Measurements from ENCODE around the gene CYB5B.
"Not testable (repeated sequence)": the region's sequence is repeated elsewhere in the genome, so short reads cannot be mapped to it uniquely, and the experiment has no call there.

The CYB5B gene

DNA sequence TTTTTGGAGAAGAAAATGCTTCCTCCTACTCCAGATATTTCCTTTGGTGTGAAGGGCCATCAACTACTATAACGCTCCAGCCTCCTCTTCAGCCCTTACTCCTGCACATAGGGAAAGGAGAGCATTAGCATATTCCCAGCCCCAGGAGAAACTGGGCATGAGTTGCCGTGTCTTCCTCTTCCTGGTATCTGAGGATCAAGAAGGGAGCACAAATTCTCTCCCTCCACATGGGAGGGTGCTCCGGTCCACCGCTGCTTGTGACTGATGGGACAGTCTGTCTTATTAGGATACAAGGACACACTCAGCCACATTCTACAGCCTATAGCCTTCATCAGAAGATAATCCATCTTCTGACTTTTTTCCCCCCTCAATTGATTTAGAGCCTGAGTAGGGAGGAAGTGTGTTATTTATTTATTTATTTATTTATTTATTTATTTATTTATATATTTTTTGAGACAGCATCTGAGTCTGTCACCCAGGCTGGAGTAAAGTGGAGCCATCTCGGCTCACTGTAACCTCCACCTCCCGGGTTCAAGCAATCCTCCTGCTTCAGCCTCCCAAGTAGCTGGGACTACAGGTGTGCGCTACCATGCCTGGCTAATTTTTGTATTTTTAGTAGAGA lies 16.6 kb upstream of the CYB5B start:
- intact Hi-C loops (cut with DNase I) = no loop called here
- DNase-seq = no peak

DNA sequence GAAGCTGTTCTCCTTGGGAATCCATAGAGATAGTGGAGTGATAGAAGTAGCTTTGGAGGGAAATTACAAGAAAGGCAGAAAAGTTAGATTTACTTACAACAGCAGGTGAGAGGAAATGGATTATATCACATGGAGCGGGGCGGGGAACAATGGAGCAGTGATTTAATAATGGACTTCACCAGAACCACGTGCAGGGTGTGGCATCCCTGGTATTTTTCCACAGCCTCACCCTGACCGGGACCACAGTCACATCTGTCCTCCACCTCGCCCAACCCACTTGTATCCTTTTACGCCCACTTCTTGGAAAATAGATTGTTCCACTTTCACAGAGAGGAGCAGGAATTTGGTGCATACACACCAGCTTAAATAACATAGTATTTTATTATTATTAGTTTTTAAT lies 15.9 kb upstream of the CYB5B start:
- DNase-seq = no peak

DNA sequence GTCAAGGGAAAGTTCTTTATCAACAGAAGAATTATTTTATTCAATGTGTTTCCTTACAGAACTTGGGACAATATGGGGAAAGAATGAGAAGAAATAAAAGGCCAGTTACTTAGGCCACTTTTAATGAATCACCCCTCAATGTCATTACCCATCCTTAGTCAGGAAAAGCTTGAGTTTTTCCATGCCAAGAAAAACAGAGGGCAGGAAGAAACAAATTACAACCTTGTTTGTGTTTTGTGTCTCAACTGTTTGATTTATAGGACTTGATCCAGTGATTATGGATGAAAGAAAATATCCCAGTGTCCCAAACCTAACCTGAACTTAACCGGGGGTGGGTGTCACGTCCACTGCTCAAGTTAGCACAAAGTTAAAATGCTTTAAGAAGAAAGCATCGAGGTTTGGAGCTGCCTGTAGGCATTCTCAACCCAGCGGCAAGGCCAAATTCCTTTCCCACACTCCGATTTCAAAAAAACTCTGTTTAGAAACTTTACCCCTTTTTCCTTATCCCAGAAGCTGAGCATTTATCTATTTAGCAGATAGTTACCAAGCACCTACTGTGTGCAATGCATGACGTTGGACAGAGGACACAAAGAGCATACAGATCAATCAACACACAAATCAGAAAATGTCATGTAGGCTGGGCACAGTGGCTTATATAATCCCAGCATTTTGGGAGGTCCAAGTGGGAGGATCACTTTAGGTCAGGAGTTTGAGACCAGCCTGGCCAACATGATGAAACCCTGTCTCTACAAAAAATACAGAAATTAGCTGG lies 14.0 kb upstream of the CYB5B start:
- peak in 1 of 10 donors; percentile 2 for DNase-seq

More for the DNA sequence above, 15.9 kb upstream of the CYB5B start:
- intact Hi-C loops (cut with DNase I) = no loop called here

DNA sequence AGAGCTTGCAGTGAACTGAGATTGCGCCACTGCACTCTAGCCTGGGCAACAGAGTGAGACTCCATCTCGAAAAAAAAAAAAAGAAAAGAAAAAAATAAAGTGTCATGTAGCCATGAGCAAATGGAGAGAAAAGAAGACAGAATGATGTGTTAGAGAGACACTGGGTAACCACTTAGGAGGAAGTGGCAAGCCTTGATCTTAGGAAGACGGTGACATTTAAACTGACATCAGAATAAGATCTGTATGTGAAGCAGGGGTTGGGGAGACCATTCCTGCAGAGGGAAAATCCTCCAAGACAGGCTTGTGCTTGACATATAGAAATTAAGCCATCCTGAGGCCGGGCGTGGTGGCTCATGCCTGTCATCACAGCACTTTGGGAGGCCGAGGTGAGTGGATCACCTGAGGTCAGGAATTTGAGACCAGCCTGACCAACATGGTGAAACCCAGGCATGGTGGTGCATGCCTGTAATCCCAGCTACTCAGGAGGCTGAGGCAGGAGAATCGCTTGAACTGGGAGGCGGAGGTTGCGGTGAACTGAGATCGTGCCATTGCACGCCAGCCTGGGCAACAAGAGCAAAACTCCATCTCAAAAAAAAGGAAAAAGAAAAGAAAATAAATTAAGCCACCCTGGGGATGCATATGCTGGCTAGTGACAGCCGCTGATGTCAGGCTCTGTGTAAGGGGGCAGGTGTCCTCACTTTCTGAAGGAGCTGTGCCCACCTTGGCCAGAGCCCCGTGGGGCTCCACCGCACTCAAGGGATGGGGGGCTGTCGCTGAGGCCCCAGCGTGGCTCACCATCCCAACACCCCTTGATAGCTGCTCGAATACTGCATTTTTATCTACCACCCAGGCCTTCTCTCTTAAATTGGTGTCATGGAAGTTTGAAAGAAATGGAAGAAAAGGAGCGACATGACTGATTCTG lies 13.1 kb upstream of the CYB5B start:
- DNase-seq = peak in 1 of 10 donors; percentile 30
- intact Hi-C loops (cut with DNase I) = no loop called here

More for the DNA sequence above, 14.0 kb upstream of the CYB5B start:
- intact Hi-C loops (cut with DNase I) = no loop called here

DNA sequence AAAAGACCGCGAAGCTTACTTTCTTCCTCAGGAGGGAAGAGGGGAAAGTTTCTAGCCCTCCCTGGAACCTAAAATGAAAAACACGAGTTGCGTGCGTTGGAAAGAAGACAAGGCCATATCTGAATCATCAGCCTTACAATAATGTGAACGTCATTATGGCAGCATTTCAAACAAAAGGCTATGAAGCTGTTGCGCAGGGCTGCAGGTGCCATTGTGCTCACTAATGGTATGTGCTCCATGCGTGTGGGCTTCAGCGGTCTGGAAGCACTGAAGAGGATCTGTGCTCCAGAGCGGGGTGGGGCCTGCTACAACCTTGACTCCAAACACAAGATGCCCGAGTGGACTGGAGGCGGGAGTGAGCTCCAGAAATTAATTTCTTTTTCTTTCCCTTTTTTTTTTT lies 12.1 kb upstream of the CYB5B start:
- peak in 1 of 10 donors; percentile 26 for DNase-seq
- intact Hi-C loops (cut with DNase I) = no loop called here

DNA sequence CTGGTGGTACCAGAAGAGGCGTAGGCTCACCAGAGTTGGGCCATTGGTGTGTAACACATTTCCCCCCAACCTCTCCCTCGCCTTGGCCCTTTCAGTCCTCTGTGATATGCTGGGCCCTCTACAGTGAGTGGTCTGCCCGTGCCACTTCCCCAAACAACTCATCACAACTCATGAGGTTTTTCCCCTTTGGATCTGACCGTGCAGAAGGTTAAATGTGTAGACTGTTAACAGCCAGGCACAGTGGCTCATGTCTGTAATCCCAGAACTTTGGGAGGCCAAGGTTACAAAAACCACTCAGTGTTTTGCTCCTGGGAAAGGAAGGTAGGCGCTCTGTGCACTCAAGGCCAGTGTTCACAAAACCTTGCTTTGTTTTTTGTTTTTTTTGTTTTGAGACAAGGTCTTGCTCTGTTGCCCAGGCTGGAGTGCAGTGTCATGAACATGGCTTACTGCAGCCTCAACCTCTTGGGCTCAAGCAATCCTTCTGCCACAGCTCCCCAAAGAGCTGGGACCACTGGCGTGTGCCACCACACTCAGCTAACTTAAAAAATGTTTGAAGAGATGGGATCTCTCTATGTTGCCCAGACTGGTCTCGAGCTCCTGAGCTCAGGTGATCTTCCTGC lies 11.3 kb upstream of the CYB5B start:
- peak in 1 of 10 donors; percentile 14 for DNase-seq
- intact Hi-C loops (cut with DNase I) = no loop called here

DNA sequence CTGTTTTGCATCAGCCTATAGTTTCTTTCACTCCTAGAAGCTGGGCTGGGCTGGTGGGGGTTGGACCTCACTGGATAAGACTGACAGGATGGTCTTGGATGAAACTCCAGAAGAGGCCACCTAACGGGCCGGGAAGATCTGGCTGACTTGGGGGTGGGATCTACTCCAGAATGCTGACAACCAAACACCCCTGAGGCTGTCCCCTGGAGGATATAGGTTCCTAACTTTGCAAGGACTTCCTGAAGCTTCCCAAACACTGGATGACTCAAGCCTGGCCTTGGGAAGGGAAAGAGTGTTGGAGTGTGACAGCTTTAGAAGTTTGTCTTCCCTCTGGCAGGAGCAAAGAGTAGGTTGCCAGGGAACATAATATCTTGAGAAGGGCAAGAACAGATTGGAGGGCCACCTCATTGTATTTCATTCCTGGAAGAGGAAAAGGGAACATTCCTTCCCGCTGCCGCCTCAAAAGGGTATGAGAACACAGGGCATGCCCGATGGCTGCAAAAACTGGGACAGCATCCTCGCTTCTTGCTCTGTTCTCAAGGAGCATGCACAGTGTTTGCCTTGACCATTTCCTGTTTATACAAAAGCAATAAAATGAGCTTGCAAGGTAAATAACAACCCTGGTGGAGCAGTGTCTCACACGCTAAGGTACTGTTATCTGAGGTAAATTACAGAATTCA lies 6.8 kb upstream of the CYB5B start:
- DNase-seq = peak in 4 of 10 donors; percentile 27 to 66 (median 42)
- intact Hi-C loops (cut with DNase I) = no loop called here

DNA sequence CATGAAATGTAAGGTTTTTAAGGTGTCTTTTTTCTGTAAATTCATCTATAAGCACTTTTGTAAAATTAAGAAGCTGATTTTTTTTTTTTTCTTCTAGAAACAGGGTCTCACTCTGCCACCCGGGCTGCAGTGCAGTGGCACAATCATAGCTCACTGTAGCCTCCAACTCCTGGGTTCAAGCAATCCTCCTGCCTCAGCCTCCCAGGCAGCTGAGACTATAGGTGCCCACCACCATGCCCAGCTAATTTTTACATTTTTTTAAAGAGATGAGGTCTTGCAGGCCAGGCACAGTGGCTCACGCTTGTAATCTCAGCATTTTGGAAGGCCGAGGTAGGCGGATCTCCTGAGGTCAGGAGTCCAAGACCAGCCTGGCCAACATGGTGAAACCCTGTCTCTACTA lies 4.5 kb upstream of the CYB5B start:
- no peak for DNase-seq
- intact Hi-C loops (cut with DNase I) = loop anchor here (10.0 kb wide), 1 partner anchor 145 kb away; the partner anchor contains the start of gene NFAT5

DNA sequence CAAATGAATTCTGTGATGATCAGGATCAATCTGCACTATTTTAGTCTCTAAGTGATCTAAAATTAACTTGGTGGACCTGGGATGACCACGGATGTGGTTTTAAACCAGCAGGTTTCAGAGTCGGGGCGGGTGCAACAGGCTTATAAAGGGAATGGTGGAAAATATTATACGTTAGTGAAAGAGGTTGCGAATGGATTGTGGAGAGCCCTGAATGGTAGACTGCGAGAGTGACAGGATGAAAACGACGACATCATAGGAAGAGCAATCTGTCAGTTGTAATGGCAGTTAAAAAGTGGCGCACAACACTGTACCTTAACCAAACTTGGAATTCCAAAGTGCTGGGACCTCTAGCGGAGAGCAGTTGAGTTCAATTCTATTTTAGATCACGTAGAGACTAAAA lies 1.2 kb upstream of the CYB5B start:
- no peak for DNase-seq
- intact Hi-C loops (cut with DNase I) = loop anchor here (10.0 kb wide), 1 partner anchor 142 kb away; the partner anchor contains the start of gene NFAT5

DNA sequence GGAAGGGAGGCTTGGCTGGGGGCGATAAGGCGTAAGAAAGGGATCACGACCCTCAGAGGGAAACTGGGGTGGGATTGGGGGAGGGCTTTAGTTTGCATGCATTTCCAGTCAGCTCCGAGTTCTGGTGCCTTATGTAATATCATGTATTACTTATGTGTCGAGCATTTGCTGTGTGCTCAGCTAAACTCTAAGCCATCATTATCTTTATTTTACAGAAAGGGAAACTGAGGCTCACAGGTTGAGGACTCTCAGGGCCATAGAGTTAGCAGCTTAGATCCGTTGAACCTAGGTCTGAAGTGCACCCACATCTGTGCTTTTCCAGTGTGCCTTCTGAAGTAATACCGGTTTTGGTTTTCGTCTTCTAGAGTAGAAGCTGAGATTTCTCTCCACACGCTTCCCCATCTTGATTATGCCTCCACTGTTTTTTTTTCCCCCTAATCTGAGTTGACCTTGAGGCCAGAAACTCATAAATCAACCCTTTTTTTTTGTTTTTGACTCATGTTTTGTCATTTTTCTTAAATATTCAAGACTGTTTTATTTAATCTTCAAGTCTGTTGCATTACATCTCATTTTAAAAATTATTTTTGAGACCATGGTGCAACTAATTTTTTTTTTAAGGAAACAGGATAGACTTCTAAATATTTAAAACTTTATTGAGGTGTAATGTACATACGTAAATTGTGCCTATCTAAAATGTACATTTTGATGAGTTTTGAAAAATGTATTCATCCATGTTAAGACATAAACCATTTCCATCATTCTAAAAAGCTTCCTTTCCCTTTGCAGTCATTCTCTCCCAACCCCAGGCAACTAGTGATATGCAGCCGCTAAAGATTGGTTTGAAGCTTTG lies 741 bp downstream of the CYB5B start:
- intact Hi-C loops (cut with DNase I) = loop anchor here (10.0 kb wide), 1 partner anchor 140 kb away; the partner anchor contains the start of gene NFAT5
- no peak for DNase-seq

DNA sequence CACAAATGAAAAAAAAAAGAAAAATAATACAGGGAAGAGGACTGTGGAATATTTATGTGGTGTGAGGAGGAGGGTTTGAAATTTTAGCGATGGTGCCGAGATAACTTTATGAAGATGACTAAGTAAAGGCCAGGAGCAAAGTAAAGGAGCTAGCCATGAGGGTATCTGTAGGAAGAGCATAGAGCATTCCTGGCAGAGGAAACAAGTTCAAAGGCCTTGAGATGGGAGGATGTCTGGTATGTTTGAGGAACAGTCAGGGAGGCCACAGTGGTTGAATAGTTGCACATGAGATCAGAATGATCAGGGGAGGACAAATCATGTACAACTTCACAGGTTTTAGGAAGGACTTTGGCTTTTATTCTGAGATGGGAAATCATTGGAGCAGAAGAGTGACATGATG lies 4.2 kb downstream of the CYB5B start:
- no peak for DNase-seq
- intact Hi-C loops (cut with DNase I) = loop anchor here (10.0 kb wide), 1 partner anchor 136 kb away; the partner anchor contains the start of gene NFAT5

DNA sequence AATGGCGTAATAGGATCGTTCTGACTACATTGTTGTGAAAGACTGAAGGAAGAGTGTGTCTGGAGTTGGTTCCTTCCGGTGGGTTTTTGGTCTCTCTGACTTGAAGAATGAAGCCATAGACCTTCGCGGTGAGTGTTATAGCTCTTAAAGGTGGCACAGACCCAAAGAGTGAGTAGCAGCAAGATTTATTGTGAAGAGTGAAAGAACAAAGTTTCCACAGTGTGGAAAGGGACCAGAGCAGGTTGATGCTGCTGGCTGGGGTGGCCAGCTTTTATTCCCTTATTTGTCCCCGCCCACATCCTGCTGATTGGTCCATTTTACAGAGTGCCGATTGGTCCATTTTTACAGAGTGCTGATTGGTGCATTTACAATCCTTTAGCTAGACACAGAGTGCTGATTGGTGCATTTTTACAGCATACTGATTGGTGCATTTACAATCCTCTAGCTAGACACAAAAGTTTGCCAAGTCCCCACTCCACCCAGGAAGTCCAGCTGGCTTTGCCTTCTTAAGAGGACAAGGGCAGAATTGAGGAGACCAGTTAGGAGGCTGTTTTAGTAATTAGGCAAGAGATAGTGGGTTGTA lies 4.7 kb downstream of the CYB5B start:
- DNase-seq = not testable (repeated sequence)
- intact Hi-C loops (cut with DNase I) = loop anchor here (10.0 kb wide), 1 partner anchor 136 kb away; the partner anchor contains the start of gene NFAT5

DNA sequence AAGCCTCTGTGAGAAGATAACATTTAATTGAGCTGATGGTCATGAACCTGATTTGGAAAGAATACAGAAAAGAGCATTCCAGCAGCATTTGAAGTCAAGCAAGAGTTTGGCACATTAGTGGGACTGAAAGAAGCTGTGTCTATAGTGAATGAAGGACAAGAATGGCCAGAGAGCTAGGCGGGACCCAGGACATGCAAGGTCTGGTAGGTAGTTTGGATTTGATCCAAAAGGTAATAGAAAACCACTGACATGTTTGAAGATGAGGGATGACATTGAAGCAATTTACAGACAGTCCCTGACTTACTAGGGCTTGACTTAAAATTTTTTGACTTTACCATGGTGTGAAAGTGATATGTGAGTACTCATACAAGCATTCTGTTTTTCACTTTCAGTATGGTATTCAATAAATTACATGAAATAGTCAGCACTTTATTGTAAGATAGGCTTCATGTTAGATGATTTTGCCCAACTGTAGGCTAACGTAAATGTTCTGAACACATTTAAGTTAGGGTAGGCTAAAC lies 7.6 kb downstream of the CYB5B start:
- DNase-seq = no peak
- intact Hi-C loops (cut with DNase I) = no loop called here

DNA sequence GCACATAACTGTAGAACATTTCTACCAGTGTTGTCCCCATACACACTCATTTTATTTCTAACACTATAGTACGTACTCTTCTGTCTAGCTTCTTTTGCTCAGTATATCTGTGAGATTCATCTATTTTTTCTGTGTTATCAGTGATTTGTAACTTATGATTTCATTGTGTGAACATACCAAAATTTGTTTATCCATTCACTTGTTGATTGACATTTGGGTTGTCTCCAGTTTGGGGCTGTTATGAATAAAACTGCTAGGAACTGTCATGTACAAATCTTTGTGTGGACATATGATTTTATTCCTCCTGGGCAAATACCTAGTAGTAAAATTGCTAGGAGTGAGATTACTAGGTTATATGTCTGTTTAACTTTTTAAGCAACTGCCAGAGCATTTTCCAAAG lies 9.6 kb downstream of the CYB5B start:
- no peak for DNase-seq
- intact Hi-C loops (cut with DNase I) = no loop called here

DNA sequence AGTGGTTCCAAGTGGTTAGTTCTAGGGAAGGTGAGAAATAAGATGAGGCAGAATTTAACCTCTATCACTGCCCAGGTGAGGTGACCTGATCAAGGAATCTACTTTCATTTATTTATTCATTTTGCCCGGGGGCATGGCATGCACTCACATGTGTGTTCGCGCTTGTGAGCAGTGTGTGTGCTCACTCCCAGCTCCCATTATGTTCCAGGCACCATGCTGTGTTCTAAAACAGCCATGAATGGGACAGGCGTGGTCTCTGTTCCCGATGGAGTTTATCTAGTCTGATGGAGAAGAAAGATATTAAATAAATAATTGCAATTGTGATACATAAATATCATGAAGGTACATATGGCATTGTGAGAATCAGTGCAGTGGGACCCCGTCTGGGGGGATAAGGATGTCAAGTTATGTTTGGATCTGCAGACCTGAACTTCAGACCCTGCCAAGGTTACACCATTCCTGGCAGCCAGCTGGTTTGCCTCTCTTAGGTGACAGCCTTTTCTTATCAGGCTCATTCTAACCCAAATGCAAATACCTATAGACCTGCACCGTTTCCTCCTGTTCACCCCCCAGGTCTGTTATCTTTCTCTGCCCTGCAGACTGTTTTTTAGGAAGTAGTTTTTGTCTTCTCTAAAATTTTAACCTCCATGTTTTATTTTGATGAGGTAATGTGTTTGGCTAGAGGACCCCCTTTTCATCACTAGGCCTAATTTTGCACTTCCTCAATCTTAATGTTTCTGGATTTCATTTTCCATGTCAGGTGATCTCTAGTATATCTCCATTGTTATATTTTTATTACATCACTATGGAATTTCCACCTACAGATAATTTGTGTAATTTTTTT lies 11.8 kb downstream of the CYB5B start:
- no peak for DNase-seq
- intact Hi-C loops (cut with DNase I) = no loop called here

DNA sequence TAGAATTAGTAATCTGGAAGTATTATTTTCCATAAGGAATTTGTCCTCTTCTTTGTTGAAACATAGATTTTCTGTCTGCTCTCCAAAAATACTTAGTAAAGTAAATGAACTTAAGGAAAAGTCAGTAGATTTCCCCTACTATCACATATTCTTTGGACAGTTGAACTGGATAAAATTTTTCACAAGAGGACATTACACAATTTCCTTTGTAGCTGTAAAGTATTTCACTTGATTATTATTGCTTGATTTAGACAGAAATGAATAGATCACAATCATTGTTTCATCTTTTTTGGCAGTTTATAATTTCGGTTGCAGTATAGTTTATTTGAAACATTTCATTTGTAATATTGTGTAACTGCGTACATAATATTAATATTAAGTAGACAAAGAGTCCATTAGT lies 12.5 kb downstream of the CYB5B start:
- intact Hi-C loops (cut with DNase I) = no loop called here
- DNase-seq = no peak

DNA sequence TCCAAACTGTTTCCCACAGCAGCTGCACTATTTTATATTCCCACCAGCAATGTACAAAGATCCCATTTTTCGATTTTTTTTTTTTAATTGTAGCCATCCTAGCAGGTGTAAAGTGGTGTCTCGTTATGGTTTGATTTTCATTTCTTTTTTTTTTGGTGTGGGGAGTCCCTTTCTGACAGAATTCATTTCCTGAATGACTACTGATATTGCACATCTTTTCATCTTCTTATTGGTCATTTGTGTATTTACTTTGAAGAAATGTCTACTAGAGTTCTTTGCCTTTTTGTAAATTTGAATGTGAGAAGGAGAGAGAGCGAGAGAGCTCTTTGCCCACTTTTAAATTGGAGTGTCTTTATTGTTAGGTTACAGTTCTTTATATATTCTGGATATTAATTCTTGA lies 14.0 kb downstream of the CYB5B start:
- intact Hi-C loops (cut with DNase I) = no loop called here
- no peak for DNase-seq

Data from posterior cingulate gyrus (tissue), 11 donors.